Measurements from ENCODE around the gene PPIL3.

The PPIL3 gene

GRCh38 chr2:200860092-200860795 is 28.6 kb downstream of the PPIL3 start:
- peak; percentile 33 for DNase-seq (ENCODE audit: low spot score)

- no peak for DNase-seq (ENCODE audit: low spot score)
These were observed 32.1 kb downstream of the PPIL3 start for GRCh38 chr2:200856806-200857205.

GRCh38 chr2:200852605-200853004 is 36.3 kb downstream of the PPIL3 start:
- DNase-seq (ENCODE audit: low spot score), result no peak

GRCh38 chr2:200851398-200852248 is 37.3 kb downstream of the PPIL3 start:
- no peak for DNase-seq (ENCODE audit: low spot score)

- no peak for DNase-seq (ENCODE audit: low spot score)
These were observed 38.2 kb downstream of the PPIL3 start for GRCh38 chr2:200850512-200851256.

- DNase-seq (ENCODE audit: low spot score), result no peak
These were observed 40.9 kb downstream of the PPIL3 start for GRCh38 chr2:200847939-200848338.

- no peak for DNase-seq (ENCODE audit: low spot score)
These were observed 41.6 kb downstream of the PPIL3 start for GRCh38 chr2:200847269-200847668.

GRCh38 chr2:200845669-200846325 is 43.1 kb downstream of the PPIL3 start:
- DNase-seq (ENCODE audit: low spot score), result no peak

GRCh38 chr2:200845194-200845593 is 43.7 kb downstream of the PPIL3 start:
- DNase-seq (ENCODE audit: low spot score), result no peak

- DNase-seq (ENCODE audit: low spot score), result no peak
These were observed 44.6 kb downstream of the PPIL3 start for GRCh38 chr2:200843993-200844948.

GRCh38 chr2:200839513-200839912 is 49.4 kb downstream of the PPIL3 start:
- no peak for DNase-seq (ENCODE audit: low spot score)

GRCh38 chr2:200834701-200835100 is 54.2 kb downstream of the PPIL3 start:
- DNase-seq (ENCODE audit: low spot score), result no peak

- DNase-seq (ENCODE audit: low spot score), result no peak
These were observed 59.6 kb downstream of the PPIL3 start for GRCh38 chr2:200829258-200829655.

- no peak for DNase-seq (ENCODE audit: low spot score)
These were observed 60.2 kb downstream of the PPIL3 start for GRCh38 chr2:200828572-200829257.

GRCh38 chr2:200828104-200828503 is 60.8 kb downstream of the PPIL3 start:
- DNase-seq (ENCODE audit: low spot score), result no peak

GRCh38 chr2:200821686-200822245 is 67.1 kb downstream of the PPIL3 start:
- DNase-seq (ENCODE audit: low spot score), result no peak

Measured in kidney capillary endothelial cell (primary cell).